Liver (tissue), 9 donors: ENCODE measurements around the gene ANKRD11. TPM values are rescaled to one million over a fixed set of nuclear protein-coding genes. Genes with fewer than 3 reads are reported as not detected.

Experiments
- DNase-seq: peaks from one replicate; pipeline ENCODE4 v3.0.0-alpha.2; 2017; ENCODE audit warnings: low spot score
- H3K27ac ChIP-seq, 2 donors: one replicate each; pipeline ENCODE4 v1.7.0; 2013; ENCODE audit warnings: inconsistent platforms in 2 of 2, low read length in 2 of 2, control low read depth in 1 of 2, low read depth in 1 of 2, mild to moderate bottlenecking in 1 of 2
- H3K27me3 ChIP-seq, 4 donors: one replicate each; pipeline versions ENCODE4 v1.6.1 to v1.7.0; 2013; ENCODE audit warnings: low read length in 3 of 4, inconsistent platforms in 1 of 4, mild to moderate bottlenecking in 1 of 4, moderate library complexity in 1 of 4; ENCODE audit not compliant: control insufficient read depth in 4 of 4, insufficient read depth in 4 of 4
- H3K36me3 ChIP-seq, 4 donors: one replicate each; pipeline versions ENCODE4 v1.6.1 to v1.7.0; 2013; ENCODE audit warnings: low read length in 3 of 4, mild to moderate bottlenecking in 3 of 4, low read depth in 1 of 4, moderate library complexity in 1 of 4; ENCODE audit not compliant: control insufficient read depth in 4 of 4, insufficient read depth in 3 of 4
- H3K4me1 ChIP-seq, 4 donors: one replicate each; pipeline versions ENCODE4 v1.6.1 to v1.7.0; 2013; ENCODE audit warnings: low read length in 3 of 4, mild to moderate bottlenecking in 3 of 4, moderate library complexity in 1 of 4; ENCODE audit not compliant: control insufficient read depth in 4 of 4, insufficient read depth in 4 of 4
- H3K4me3 ChIP-seq, 3 donors: one replicate each; pipeline versions ENCODE4 v1.6.1 to v1.7.0; 2013; ENCODE audit warnings: low read length in 3 of 3, control low read depth in 1 of 3, low read depth in 1 of 3, mild to moderate bottlenecking in 1 of 3
- H3K9ac ChIP-seq, 2 donors: one replicate each; pipeline ENCODE4 v1.7.0; 2013; ENCODE audit warnings: low read length in 2 of 2, mild to moderate bottlenecking in 2 of 2, moderate library complexity in 2 of 2, control low read depth in 1 of 2, low read depth in 1 of 2
- H3K9me3 ChIP-seq, 4 donors: one replicate each; pipeline versions ENCODE4 v1.6.1 to v1.7.0; 2013; ENCODE audit warnings: low read length in 3 of 4; ENCODE audit not compliant: control insufficient read depth in 4 of 4
- EGR1 ChIP-seq, 2 donors: IDR thresholded peaks; 2 replicates each; pipeline ENCODE4 v1.6.1; 2016 to 2018; ENCODE audit warnings: antibody characterized with exemption in 2 of 2, low read depth in 2 of 2
- FOXA1 ChIP-seq: IDR thresholded peaks from 2 replicates; pipeline ENCODE4 v1.6.1; 2016; ENCODE audit warnings: antibody characterized with exemption
- FOXA2 ChIP-seq: IDR thresholded peaks from 2 replicates; pipeline ENCODE4 v1.6.1; 2016; ENCODE audit warnings: antibody characterized with exemption
- GABPA ChIP-seq, 2 donors: IDR thresholded peaks in 1 of 2; conservative IDR thresholded peaks in 1 of 2; 2 replicates each; pipeline ENCODE4 v1.6.1; 2016; ENCODE audit warnings: antibody characterized with exemption in 2 of 2, mild to moderate bottlenecking in 1 of 2, moderate library complexity in 1 of 2
- HNF4A ChIP-seq, 2 donors: conservative IDR thresholded peaks; 2 replicates each; pipeline ENCODE4 v1.6.1; 2016; ENCODE audit warnings: antibody characterized with exemption in 2 of 2, mild to moderate bottlenecking in 2 of 2
- JUND ChIP-seq, 2 donors: IDR thresholded peaks; 2 replicates each; pipeline ENCODE4 v1.6.1; 2016; ENCODE audit warnings: antibody characterized with exemption in 2 of 2
- NR2F2 ChIP-seq: IDR thresholded peaks from 2 replicates; pipeline ENCODE4 v1.6.1; 2016; ENCODE audit warnings: antibody characterized with exemption
- RAD21 ChIP-seq, 2 donors: IDR thresholded peaks; 2 replicates each; pipeline ENCODE4 v1.6.1; 2016; ENCODE audit warnings: antibody characterized with exemption in 2 of 2, mild to moderate bottlenecking in 2 of 2
- RXRA ChIP-seq, 2 donors: IDR thresholded peaks; 2 replicates each; pipeline ENCODE4 v1.6.1; 2017 to 2018; ENCODE audit warnings: antibody characterized with exemption in 2 of 2, mild to moderate bottlenecking in 1 of 2
- SP1 ChIP-seq: IDR thresholded peaks from 2 replicates; pipeline ENCODE4 v1.6.1; 2018; ENCODE audit warnings: antibody characterized with exemption, mild to moderate bottlenecking
- TAF1 ChIP-seq: conservative IDR thresholded peaks from 2 replicates; pipeline ENCODE4 v1.6.1; 2016; ENCODE audit warnings: antibody characterized with exemption, mild to moderate bottlenecking
- YY1 ChIP-seq: IDR thresholded peaks from 2 replicates; pipeline ENCODE4 v1.6.1; 2016; ENCODE audit warnings: antibody characterized with exemption, mild to moderate bottlenecking
- WGBS: extraction: QIAGEN DNeasy Blood & Tissue Kit; methylation state at CpG from one replicate; pipeline ENCODE4 v1.1.7; 2013; 5-methylcytosine and 5-hydroxymethylcytosine counted together
- polyA plus RNA-seq, 2 donors: library from polyadenylated mRNA; stranded (reverse) in 1 of 2; unstranded in 1 of 2; fragments of 200-250 nt in 1 of 2; fragments of >200 nt in 1 of 2; fragmentation: Nextera tagmentation in 1 of 2; extraction: Ambion mirVana in 1 of 2; gene quantifications; one replicate each; pipeline versions ENCODE4 v1.2.1 to v1.2.3, GENCODE V29; 2013 to 2015
- total RNA-seq, 2 donors: library from RNA; depleted of rRNA; stranded (reverse); fragments of >200 nt; gene quantifications; one replicate each; pipeline ENCODE4 v1.2.3, GENCODE V29; 2014
- TF ChIP-seq, protein P1 (sequence below): IDR thresholded peaks from 2 replicates; pipeline ENCODE4 v1.6.1; 2016; ENCODE audit warnings: antibody characterized with exemption
- TF ChIP-seq, protein P2 (sequence below): IDR thresholded peaks from 2 replicates; pipeline ENCODE4 v1.6.1; 2016; ENCODE audit warnings: antibody characterized with exemption, mild to moderate bottlenecking
- TF ChIP-seq, protein P3 (sequence below): IDR thresholded peaks from 2 replicates; pipeline ENCODE4 v1.6.1; 2016; ENCODE audit warnings: antibody characterized with exemption
- TF ChIP-seq, protein P4 (sequence below): IDR thresholded peaks from 2 replicates; pipeline ENCODE4 v1.6.1; 2016; ENCODE audit warnings: antibody characterized with exemption
- donor health status: healthy.
- donor health status: healthy.
- donor health status: healthy.
- donor health status: healthy.
- donor health status: healthy.

Gene ANKRD11
- total and polyA plus RNA-seq, 4 donors, result 16.3 to 55.1 (median 28.0) TPM

DNA sequence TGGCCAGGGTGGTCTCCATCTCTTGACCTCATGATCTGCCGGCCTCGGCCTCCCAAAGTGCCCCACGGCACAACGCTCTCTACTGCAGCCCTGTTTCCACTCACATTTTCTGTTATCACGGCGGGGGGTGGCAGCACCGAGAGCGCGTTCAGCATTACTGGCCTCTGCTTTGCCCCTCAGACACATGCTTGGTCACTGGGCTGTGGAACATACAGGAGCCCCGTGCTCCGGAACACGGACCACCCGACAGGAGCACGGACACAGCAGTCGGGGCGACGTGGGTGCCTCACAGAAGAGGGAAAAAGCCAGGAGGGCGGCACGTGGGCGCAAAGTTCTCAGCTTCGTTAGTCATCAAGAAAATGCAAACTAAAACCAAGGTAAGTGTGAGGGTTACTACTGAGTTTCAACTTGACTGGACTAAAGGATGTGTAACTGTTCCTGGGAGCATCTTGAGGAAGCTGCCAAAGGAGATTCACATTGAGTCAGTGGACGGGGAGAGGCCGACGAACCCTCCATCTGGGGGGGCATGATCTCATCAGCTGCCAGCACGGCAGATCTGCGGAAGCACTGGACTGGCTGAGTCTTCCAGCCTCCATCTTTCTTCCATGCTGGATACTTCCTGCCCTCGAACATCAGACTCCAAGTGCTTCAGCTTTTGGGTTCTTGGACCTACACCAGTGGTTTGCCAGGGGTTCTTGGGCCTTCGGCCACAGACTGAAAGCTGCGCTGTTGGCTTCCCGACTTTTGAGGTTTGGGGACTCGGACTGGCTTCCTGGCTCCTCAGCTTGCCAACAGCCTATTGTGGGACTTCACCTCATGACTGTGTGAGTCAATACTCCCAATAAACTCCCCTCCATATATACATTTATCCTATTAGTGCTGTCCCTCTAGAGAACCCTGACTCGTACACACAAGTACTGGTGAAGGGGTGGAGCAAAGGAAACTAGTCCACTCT lies 166.0 kb downstream of the ANKRD11 start (continued):
- TF ChIP-seq, protein P1, sequence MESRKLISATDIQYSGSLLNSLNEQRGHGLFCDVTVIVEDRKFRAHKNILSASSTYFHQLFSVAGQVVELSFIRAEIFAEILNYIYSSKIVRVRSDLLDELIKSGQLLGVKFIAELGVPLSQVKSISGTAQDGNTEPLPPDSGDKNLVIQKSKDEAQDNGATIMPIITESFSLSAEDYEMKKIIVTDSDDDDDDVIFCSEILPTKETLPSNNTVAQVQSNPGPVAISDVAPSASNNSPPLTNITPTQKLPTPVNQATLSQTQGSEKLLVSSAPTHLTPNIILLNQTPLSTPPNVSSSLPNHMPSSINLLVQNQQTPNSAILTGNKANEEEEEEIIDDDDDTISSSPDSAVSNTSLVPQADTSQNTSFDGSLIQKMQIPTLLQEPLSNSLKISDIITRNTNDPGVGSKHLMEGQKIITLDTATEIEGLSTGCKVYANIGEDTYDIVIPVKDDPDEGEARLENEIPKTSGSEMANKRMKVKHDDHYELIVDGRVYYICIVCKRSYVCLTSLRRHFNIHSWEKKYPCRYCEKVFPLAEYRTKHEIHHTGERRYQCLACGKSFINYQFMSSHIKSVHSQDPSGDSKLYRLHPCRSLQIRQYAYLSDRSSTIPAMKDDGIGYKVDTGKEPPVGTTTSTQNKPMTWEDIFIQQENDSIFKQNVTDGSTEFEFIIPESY, result no peak

DNA sequence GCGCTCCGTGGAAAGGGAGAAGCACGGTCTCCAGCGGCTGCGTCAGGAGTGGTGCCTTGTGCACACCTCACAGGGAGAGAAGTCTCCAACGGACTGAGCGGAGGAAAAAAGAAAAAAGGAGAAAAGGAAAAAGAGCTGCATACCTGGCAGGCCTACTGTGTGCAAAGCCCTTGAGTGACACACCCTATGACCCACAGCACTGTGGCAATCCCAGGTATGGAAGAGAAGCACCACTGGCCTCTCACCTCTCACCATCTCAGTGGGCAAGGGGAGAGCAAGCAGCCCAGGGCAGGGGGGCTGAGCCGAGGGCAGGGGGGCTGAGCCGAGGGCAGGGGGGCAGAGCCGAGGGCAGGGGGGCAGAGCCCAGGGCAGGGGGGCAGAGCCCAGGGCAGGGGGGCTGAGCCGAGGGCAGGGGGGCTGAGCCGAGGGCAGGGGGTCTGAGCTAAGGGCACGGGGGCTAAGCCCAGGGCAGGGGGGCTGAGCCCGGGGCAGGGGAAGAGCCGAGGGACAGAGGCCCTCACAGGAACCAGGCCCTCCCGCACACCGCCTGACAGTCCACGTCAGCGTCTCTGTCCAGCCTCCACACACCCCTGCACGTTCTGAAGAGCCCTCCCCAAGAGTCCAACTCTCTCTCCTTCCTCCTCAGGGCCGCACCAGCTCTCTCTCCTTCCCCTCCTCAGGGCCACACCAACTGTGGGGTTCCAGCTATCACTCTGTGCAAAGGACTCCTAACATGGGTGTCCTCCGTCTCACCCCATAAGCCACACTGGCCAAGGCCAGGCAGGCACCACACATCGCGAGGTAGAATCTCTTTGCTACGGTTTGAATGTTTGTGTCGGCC lies 167.0 kb downstream of the ANKRD11 start:
- Histone ChIP-seq H3K4me1 (peaks cover 12 to 57% (median 31%) of the 10 kb centered on the region in 4 donors), H3K9ac (no peak overlapping the region), H3K27me3 (no peaks in the 10 kb centered on the region), H3K9me3 (no peaks in the 10 kb centered on the region), H3K27ac (no peak overlapping the region), H3K36me3 (no peaks in the 10 kb centered on the region), H3K4me3 (no peak overlapping the region)
- no peak for TF ChIP-seq JUND (IDR thresholded peaks at IDR 0.05)
- TF ChIP-seq GABPA (IDR thresholded peaks at IDR 0.05 in 1 of 2, conservative IDR thresholded peaks at IDR 0.05 in 1 of 2), result no peak
- no peak for TF ChIP-seq RAD21 (IDR thresholded peaks at IDR 0.05)
- TF ChIP-seq TAF1, result no peak
- TF ChIP-seq RXRA (IDR thresholded peaks at IDR 0.05), result no peak
- TF ChIP-seq, protein P2, sequence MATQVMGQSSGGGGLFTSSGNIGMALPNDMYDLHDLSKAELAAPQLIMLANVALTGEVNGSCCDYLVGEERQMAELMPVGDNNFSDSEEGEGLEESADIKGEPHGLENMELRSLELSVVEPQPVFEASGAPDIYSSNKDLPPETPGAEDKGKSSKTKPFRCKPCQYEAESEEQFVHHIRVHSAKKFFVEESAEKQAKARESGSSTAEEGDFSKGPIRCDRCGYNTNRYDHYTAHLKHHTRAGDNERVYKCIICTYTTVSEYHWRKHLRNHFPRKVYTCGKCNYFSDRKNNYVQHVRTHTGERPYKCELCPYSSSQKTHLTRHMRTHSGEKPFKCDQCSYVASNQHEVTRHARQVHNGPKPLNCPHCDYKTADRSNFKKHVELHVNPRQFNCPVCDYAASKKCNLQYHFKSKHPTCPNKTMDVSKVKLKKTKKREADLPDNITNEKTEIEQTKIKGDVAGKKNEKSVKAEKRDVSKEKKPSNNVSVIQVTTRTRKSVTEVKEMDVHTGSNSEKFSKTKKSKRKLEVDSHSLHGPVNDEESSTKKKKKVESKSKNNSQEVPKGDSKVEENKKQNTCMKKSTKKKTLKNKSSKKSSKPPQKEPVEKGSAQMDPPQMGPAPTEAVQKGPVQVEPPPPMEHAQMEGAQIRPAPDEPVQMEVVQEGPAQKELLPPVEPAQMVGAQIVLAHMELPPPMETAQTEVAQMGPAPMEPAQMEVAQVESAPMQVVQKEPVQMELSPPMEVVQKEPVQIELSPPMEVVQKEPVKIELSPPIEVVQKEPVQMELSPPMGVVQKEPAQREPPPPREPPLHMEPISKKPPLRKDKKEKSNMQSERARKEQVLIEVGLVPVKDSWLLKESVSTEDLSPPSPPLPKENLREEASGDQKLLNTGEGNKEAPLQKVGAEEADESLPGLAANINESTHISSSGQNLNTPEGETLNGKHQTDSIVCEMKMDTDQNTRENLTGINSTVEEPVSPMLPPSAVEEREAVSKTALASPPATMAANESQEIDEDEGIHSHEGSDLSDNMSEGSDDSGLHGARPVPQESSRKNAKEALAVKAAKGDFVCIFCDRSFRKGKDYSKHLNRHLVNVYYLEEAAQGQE, result no peak
- TF ChIP-seq, protein P1, result no peak
- TF ChIP-seq SP1, result no peak
- TF ChIP-seq FOXA1, result no peak
- no peak for TF ChIP-seq EGR1 (IDR thresholded peaks at IDR 0.05; ENCODE audit: low read depth in 2 of 2)
- TF ChIP-seq, protein P3, sequence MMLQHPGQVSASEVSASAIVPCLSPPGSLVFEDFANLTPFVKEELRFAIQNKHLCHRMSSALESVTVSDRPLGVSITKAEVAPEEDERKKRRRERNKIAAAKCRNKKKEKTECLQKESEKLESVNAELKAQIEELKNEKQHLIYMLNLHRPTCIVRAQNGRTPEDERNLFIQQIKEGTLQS, result no peak
- no peak for TF ChIP-seq NR2F2
- TF ChIP-seq, protein P4, sequence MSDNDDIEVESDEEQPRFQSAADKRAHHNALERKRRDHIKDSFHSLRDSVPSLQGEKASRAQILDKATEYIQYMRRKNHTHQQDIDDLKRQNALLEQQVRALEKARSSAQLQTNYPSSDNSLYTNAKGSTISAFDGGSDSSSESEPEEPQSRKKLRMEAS, result no peak
- TF ChIP-seq FOXA2, result no peak
- TF ChIP-seq HNF4A (conservative IDR thresholded peaks at IDR 0.05), result no peak
- TF ChIP-seq YY1, result no peak
- 85% methylated on average over 26 of the region's 26 CpGs for WGBS
- no peak for DNase-seq
